ENCODE measurements around the gene SMYD1. TPM values are rescaled to one million over a fixed set of nuclear protein-coding genes. Genes with fewer than 3 reads are reported as not detected.

The SMYD1 gene
- total RNA-seq, 4 donors from 2014 or later, result 4.2 to 26.1 (median 14.9) TPM

GRCh38 chr2:88027697-88028389, 39.8 kb upstream of the SMYD1 start:
- Histone ChIP-seq H3K4me3 (no peak overlapping the region), H3K4me1 (no peaks in the 10 kb centered on the region), H3K27me3 (no peaks in the 10 kb centered on the region), H3K36me3 (peaks cover 20 to 62% (median 37%) of the 10 kb centered on the region in 4 donors), H3K27ac (replicated peaks in 1 of 4) (no peak overlapping the region), H3K9me3 (no peaks in the 10 kb centered on the region)
- DNase-seq (ENCODE audit: extremely low spot score), result no peak
- TF ChIP-seq POLR2AphosphoS5 (IDR thresholded peaks at IDR 0.05) (no peak), CTCF (IDR thresholded peaks at IDR 0.05) (no peak), POLR2A (IDR thresholded peaks at IDR 0.05; ENCODE audit: low read depth) (no peak), EP300 (IDR thresholded peaks at IDR 0.05) (no peak)
- intact Hi-C loops (cut with DNase I), result no loop called here
- WGBS, result 73% methylated on average over 10 of the region's 10 CpGs

- Histone ChIP-seq H3K4me3 (no peak overlapping the region), H3K4me1 (no peaks in the 10 kb centered on the region), H3K9me3 (no peaks in the 10 kb centered on the region), H3K27ac (replicated peaks in 1 of 4) (no peak overlapping the region), H3K36me3 (peaks cover 20 to 72% (median 47%) of the 10 kb centered on the region in 4 donors), H3K27me3 (no peaks in the 10 kb centered on the region)
- no peak for DNase-seq (ENCODE audit: extremely low spot score)
- TF ChIP-seq POLR2A (IDR thresholded peaks at IDR 0.05; ENCODE audit: low read depth) (no peak), CTCF (IDR thresholded peaks at IDR 0.05) (no peak), EP300 (IDR thresholded peaks at IDR 0.05) (no peak), POLR2AphosphoS5 (IDR thresholded peaks at IDR 0.05) (no peak)
- 91% methylated on average over 4 of the region's 4 CpGs for WGBS
- intact Hi-C loops (cut with DNase I), result no loop called here
Observed at GRCh38 chr2:88028931-88029330, 38.7 kb upstream of the SMYD1 start.

GRCh38 chr2:88032070-88032702, 35.4 kb upstream of the SMYD1 start:
- no peak for TF ChIP-seq POLR2A (IDR thresholded peaks at IDR 0.05; ENCODE audit: low read depth)
- no peak for TF ChIP-seq POLR2AphosphoS5 (IDR thresholded peaks at IDR 0.05)
- TF ChIP-seq CTCF (IDR thresholded peaks at IDR 0.05), result no peak
- TF ChIP-seq EP300 (IDR thresholded peaks at IDR 0.05), result no peak
- 88% methylated on average over 7 of the region's 7 CpGs for WGBS
- H3K9me3 ChIP-seq, result no peaks in the 10 kb centered on the region
- H3K27me3 ChIP-seq, result no peaks in the 10 kb centered on the region
- intact Hi-C loops (cut with DNase I), result no loop called here
- H3K4me1 ChIP-seq, result peaks cover 0 to 7% (median 0%) of the 10 kb centered on the region in 4 donors
- DNase-seq (ENCODE audit: extremely low spot score), result no peak
- no peak overlapping the region for H3K4me3 ChIP-seq
- peaks cover 14 to 75% (median 56%) of the 10 kb centered on the region in 4 donors for H3K36me3 ChIP-seq
- no peak overlapping the region for H3K27ac ChIP-seq (replicated peaks in 1 of 4)

GRCh38 chr2:88036182-88036581, 31.4 kb upstream of the SMYD1 start:
- no peak for DNase-seq (ENCODE audit: extremely low spot score)
- peaks cover 0 to 41% (median 31%) of the 10 kb centered on the region in 4 donors for H3K36me3 ChIP-seq
- intact Hi-C loops (cut with DNase I), result no loop called here
- peaks cover 0 to 16% (median 0%) of the 10 kb centered on the region in 4 donors for H3K4me1 ChIP-seq
- no peaks in the 10 kb centered on the region for H3K9me3 ChIP-seq
- H3K27me3 ChIP-seq, result no peaks in the 10 kb centered on the region
- H3K27ac ChIP-seq (replicated peaks in 1 of 4), result no peak overlapping the region
- H3K4me3 ChIP-seq, result no peak overlapping the region
- TF ChIP-seq CTCF (IDR thresholded peaks at IDR 0.05) (no peak), EP300 (IDR thresholded peaks at IDR 0.05) (no peak), POLR2AphosphoS5 (IDR thresholded peaks at IDR 0.05) (no peak), POLR2A (IDR thresholded peaks at IDR 0.05; ENCODE audit: low read depth) (no peak)
- WGBS, result 71% methylated on average over 2 of the region's 2 CpGs

Data from esophagus muscularis mucosa (tissue), 4 donors.